Trophoblast cell (in vitro differentiated cells and primary cell): ENCODE measurements around the gene RAI1.

ENCODE experiments used
- DNase-seq, 2 donors: peaks; one replicate each; pipeline ENCODE4 v3.0.0-alpha.2; 2016
- H2AFZ ChIP-seq: 2 replicates; pipeline ENCODE4 v1.6.1; 2013; ENCODE audit warnings: low read length, moderate library complexity, mild to moderate bottlenecking; ENCODE audit not compliant: insufficient read depth, poor library complexity
- H2AK5ac ChIP-seq: 2 replicates; pipeline ENCODE4 v1.6.1; 2013; ENCODE audit warnings: mild to moderate bottlenecking, low read length
- H2BK120ac ChIP-seq: 2 replicates; pipeline ENCODE4 v1.6.1; 2013; ENCODE audit warnings: low read length, mild to moderate bottlenecking, moderate library complexity; ENCODE audit not compliant: insufficient read depth, poor library complexity
- H2BK12ac ChIP-seq: 2 replicates; pipeline ENCODE4 v1.6.1; 2013; ENCODE audit warnings: mild to moderate bottlenecking, low read length, moderate library complexity
- H2BK5ac ChIP-seq: 2 replicates; pipeline ENCODE4 v1.6.1; 2013; ENCODE audit warnings: low read length, low read depth, moderate library complexity, mild to moderate bottlenecking; ENCODE audit not compliant: poor library complexity
- H3K14ac ChIP-seq: 2 replicates; pipeline ENCODE4 v1.6.1; 2013; ENCODE audit warnings: mild to moderate bottlenecking, low read length
- H3K18ac ChIP-seq: 2 replicates; pipeline ENCODE4 v1.6.1; 2013; ENCODE audit warnings: mild to moderate bottlenecking, low read length
- H3K23ac ChIP-seq: 2 replicates; pipeline ENCODE4 v1.6.1; 2013; ENCODE audit warnings: low read length
- H3K27ac ChIP-seq: 2 replicates; pipeline ENCODE4 v1.5.1; 2013; ENCODE audit warnings: low read depth, mild to moderate bottlenecking, inconsistent platforms, low read length, moderate library complexity
- H3K27me3 ChIP-seq: 2 replicates; pipeline ENCODE4 v1.6.1; 2013; ENCODE audit warnings: inconsistent platforms, mild to moderate bottlenecking, low read length, moderate library complexity; ENCODE audit not compliant: insufficient read depth
- H3K36me3 ChIP-seq, 2 experiments: 1 replicate in 1 of 2; 2 replicates in 1 of 2; pipeline ENCODE4 v1.6.1; 2013; ENCODE audit warnings: low read length in 2 of 2, mild to moderate bottlenecking in 2 of 2, moderate library complexity in 1 of 2; ENCODE audit not compliant: insufficient read depth in 2 of 2, control insufficient read depth in 1 of 2
- H3K4ac ChIP-seq: 2 replicates; pipeline ENCODE4 v1.6.1; 2013; ENCODE audit warnings: low read depth, mild to moderate bottlenecking, low read length, moderate library complexity
- H3K4me1 ChIP-seq, 2 experiments: 1 replicate in 1 of 2; 2 replicates in 1 of 2; pipeline ENCODE4 v1.6.1; 2013; ENCODE audit warnings: low read length in 2 of 2, mild to moderate bottlenecking in 2 of 2, moderate library complexity in 1 of 2; ENCODE audit not compliant: insufficient read depth in 2 of 2, control insufficient read depth in 1 of 2
- H3K4me2 ChIP-seq: 2 replicates; pipeline ENCODE4 v1.6.1; 2013; ENCODE audit warnings: inconsistent platforms, mild to moderate bottlenecking, low read length, moderate library complexity
- H3K4me3 ChIP-seq: 2 replicates; pipeline ENCODE4 v1.5.1; 2013; ENCODE audit warnings: mild to moderate bottlenecking, low read depth, low read length, inconsistent platforms
- H3K79me1 ChIP-seq: one replicate; pipeline ENCODE4 v1.6.1; 2013; ENCODE audit warnings: low read length
- H3K79me2 ChIP-seq: 2 replicates; pipeline ENCODE4 v1.6.1; 2013; ENCODE audit warnings: low read length, mild to moderate bottlenecking; ENCODE audit not compliant: control insufficient read depth, insufficient read depth, poor library complexity
- H3K9ac ChIP-seq: 2 replicates; pipeline ENCODE4 v1.6.1; 2013; ENCODE audit warnings: mild to moderate bottlenecking, low read length
- H3K9me3 ChIP-seq: 2 replicates; pipeline ENCODE4 v1.6.1; 2013; ENCODE audit warnings: low read depth, mild to moderate bottlenecking, control low read depth, inconsistent platforms, low read length; ENCODE audit not compliant: insufficient read depth
- H4K12ac ChIP-seq: 2 replicates; pipeline ENCODE4 v1.6.1; 2013; ENCODE audit warnings: low read depth, mild to moderate bottlenecking, low read length, moderate library complexity
- H4K8ac ChIP-seq: 2 replicates; pipeline ENCODE4 v1.6.1; 2013; ENCODE audit warnings: low read depth, mild to moderate bottlenecking, low read length, moderate library complexity
- H4K91ac ChIP-seq: one replicate; pipeline ENCODE4 v1.6.1; 2013; ENCODE audit warnings: low read depth, mild to moderate bottlenecking, low read length, moderate library complexity
- WGBS: extraction: QIAGEN DNeasy Blood & Tissue Kit; methylation state at CpG from one replicate; pipeline ENCODE4 v1.1.7; 2013; ENCODE audit warnings: missing lambda C conversion rate; ENCODE audit not compliant: insufficient read length, insufficient coverage; ENCODE audit errors: extremely low coverage; 5-methylcytosine and 5-hydroxymethylcytosine counted together

RAI1 gene

GRCh38 chr17:17830740-17831207 lies 149.5 kb downstream of the RAI1 start:
- Histone ChIP-seq H3K18ac (peak overlapping the region; percentile 0), H3K4me2 (no peak overlapping the region), H4K8ac (no peak overlapping the region), H3K79me2 (peaks cover 23% of the 10 kb centered on the region), H3K36me3 (peaks cover 26 to 28% of the 10 kb centered on the region in 2 experiments), H3K27ac (peak overlapping the region; percentile 49), H2AK5ac (no peak overlapping the region), H2BK120ac (no peak overlapping the region), H3K4me3 (no peak overlapping the region), H2BK5ac (no peak overlapping the region), H3K9ac (no peak overlapping the region), H2AFZ (no peak overlapping the region), H3K23ac (no peak overlapping the region), H3K27me3 (no peaks in the 10 kb centered on the region), H3K79me1 (peaks cover 5% of the 10 kb centered on the region), H4K91ac (no peak overlapping the region), H3K9me3 (no peaks in the 10 kb centered on the region), H2BK12ac (no peak overlapping the region), H3K14ac (no peak overlapping the region), H4K12ac (no peak overlapping the region), H3K4ac (peak overlapping the region; percentile 37), H3K4me1 (peaks cover 31 to 34% of the 10 kb centered on the region in 2 experiments)
- DNase-seq = no peak
- no CpG with 5 or more reads among the region's 6 CpGs for WGBS

GRCh38 chr17:17831208-17832031 lies 150.2 kb downstream of the RAI1 start:
- Histone ChIP-seq H3K4me1 (peaks cover 25 to 33% of the 10 kb centered on the region in 2 experiments), H3K4ac (peak overlapping the region; percentile 37), H4K91ac (no peak overlapping the region), H3K4me3 (no peak overlapping the region), H3K9me3 (no peaks in the 10 kb centered on the region), H3K9ac (no peak overlapping the region), H4K12ac (no peak overlapping the region), H3K27me3 (no peaks in the 10 kb centered on the region), H2AFZ (no peak overlapping the region), H3K27ac (peak overlapping the region; percentile 49), H2BK5ac (no peak overlapping the region), H3K36me3 (peaks cover 25 to 28% of the 10 kb centered on the region in 2 experiments), H3K18ac (peak overlapping the region; percentile 0), H2BK12ac (no peak overlapping the region), H3K79me2 (peaks cover 28% of the 10 kb centered on the region), H3K14ac (peak overlapping the region; percentile 9), H3K4me2 (peak overlapping the region; percentile 8), H3K23ac (no peak overlapping the region), H4K8ac (no peak overlapping the region), H2AK5ac (no peak overlapping the region), H3K79me1 (peaks cover 10% of the 10 kb centered on the region), H2BK120ac (no peak overlapping the region)
- DNase-seq = no peak
- no CpG with 5 or more reads among the region's 12 CpGs for WGBS

- peaks cover 20 to 25% of the 10 kb centered on the region in 2 experiments for H3K36me3 ChIP-seq
- H2AK5ac ChIP-seq = no peak overlapping the region
- no peak overlapping the region for H2BK5ac ChIP-seq
- no CpG with 5 or more reads among the region's 2 CpGs for WGBS
- H3K4me1 ChIP-seq = peaks cover 26 to 31% of the 10 kb centered on the region in 2 experiments
- DNase-seq = no peak
- no peak overlapping the region for H4K12ac ChIP-seq
- no peaks in the 10 kb centered on the region for H3K27me3 ChIP-seq
- H2BK12ac ChIP-seq = no peak overlapping the region
- peak overlapping the region; percentile 22 for H3K27ac ChIP-seq
- no peak overlapping the region for H3K9ac ChIP-seq
- H3K4ac ChIP-seq = peak overlapping the region; percentile 4
- H3K4me3 ChIP-seq = no peak overlapping the region
- peaks cover 31% of the 10 kb centered on the region for H3K79me2 ChIP-seq
- H3K79me1 ChIP-seq = peaks cover 15% of the 10 kb centered on the region
- H4K91ac ChIP-seq = peak overlapping the region; percentile 20
- no peak overlapping the region for H4K8ac ChIP-seq
- H3K18ac ChIP-seq = no peak overlapping the region
- no peak overlapping the region for H2BK120ac ChIP-seq
- H3K14ac ChIP-seq = peak overlapping the region; percentile 19
- H2AFZ ChIP-seq = no peak overlapping the region
- H3K23ac ChIP-seq = no peak overlapping the region
- peak overlapping the region; percentile 8 for H3K4me2 ChIP-seq
- H3K9me3 ChIP-seq = no peaks in the 10 kb centered on the region
Measured at GRCh38 chr17:17832032-17832363, 150.7 kb downstream of the RAI1 start.

GRCh38 chr17:17833658-17834357 lies 152.6 kb downstream of the RAI1 start:
- WGBS = no CpG with 5 or more reads among the region's 8 CpGs

More at GRCh38 chr17:17833658-17834357, 152.6 kb downstream of the RAI1 start:
- no peaks in the 10 kb centered on the region for H3K9me3 ChIP-seq
- H2AK5ac ChIP-seq = no peak overlapping the region
- H3K4ac ChIP-seq = peak overlapping the region; percentile 73
- peaks cover 33% of the 10 kb centered on the region for H3K79me2 ChIP-seq
- no peak overlapping the region for H2BK120ac ChIP-seq
- no peak overlapping the region for H3K14ac ChIP-seq
- no peak overlapping the region for H3K27ac ChIP-seq
- H3K18ac ChIP-seq = no peak overlapping the region
- H3K4me3 ChIP-seq = no peak overlapping the region
- H4K91ac ChIP-seq = no peak overlapping the region
- H2AFZ ChIP-seq = no peak overlapping the region
- H3K4me2 ChIP-seq = no peak overlapping the region
- H3K23ac ChIP-seq = no peak overlapping the region
- H3K27me3 ChIP-seq = no peaks in the 10 kb centered on the region
- no peak overlapping the region for H2BK5ac ChIP-seq
- peaks cover 7 to 10% of the 10 kb centered on the region in 2 experiments for H3K36me3 ChIP-seq
- peaks cover 42 to 46% of the 10 kb centered on the region in 2 experiments for H3K4me1 ChIP-seq
- peaks cover 28% of the 10 kb centered on the region for H3K79me1 ChIP-seq
- H4K12ac ChIP-seq = no peak overlapping the region
- H4K8ac ChIP-seq = no peak overlapping the region
- no peak overlapping the region for H3K9ac ChIP-seq
- no peak overlapping the region for H2BK12ac ChIP-seq
- no peak for DNase-seq
